ENCODE measurements around the gene GPR4. TPM values are rescaled to one million over a fixed set of nuclear protein-coding genes. Genes with fewer than 3 reads are reported as not detected.

Gene GPR4
- total RNA-seq, 6 donors from 2014 or later, result 1.0 to 22.1 (median 6.8) TPM

GRCh38 chr19:45640849-45641273 lies 38.8 kb upstream of the GPR4 start:
- Histone ChIP-seq H3K36me3 (no peaks in the 10 kb centered on the region), H3K9me3 (no peaks in the 10 kb centered on the region), H3K4me1 (peaks cover 43 to 65% (median 46%) of the 10 kb centered on the region in 4 donors), H3K27me3 (peaks cover 0 to 10% (median 3%) of the 10 kb centered on the region in 4 donors), H3K4me3 (peak overlapping the region in 3 of 4 donors; percentile 39 to 53 (median 45)), H3K27ac (peak overlapping the region in 3 of 4 donors; percentile 84 to 88 (median 85))
- TF ChIP-seq, protein P1, sequence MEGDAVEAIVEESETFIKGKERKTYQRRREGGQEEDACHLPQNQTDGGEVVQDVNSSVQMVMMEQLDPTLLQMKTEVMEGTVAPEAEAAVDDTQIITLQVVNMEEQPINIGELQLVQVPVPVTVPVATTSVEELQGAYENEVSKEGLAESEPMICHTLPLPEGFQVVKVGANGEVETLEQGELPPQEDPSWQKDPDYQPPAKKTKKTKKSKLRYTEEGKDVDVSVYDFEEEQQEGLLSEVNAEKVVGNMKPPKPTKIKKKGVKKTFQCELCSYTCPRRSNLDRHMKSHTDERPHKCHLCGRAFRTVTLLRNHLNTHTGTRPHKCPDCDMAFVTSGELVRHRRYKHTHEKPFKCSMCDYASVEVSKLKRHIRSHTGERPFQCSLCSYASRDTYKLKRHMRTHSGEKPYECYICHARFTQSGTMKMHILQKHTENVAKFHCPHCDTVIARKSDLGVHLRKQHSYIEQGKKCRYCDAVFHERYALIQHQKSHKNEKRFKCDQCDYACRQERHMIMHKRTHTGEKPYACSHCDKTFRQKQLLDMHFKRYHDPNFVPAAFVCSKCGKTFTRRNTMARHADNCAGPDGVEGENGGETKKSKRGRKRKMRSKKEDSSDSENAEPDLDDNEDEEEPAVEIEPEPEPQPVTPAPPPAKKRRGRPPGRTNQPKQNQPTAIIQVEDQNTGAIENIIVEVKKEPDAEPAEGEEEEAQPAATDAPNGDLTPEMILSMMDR (IDR thresholded peaks at IDR 0.05), result no peak
- TF ChIP-seq POLR2A (IDR thresholded peaks at IDR 0.05) (no peak), POLR2AphosphoS5 (IDR thresholded peaks at IDR 0.05) (no peak), EP300 (IDR thresholded peaks at IDR 0.05) (no peak)
- ATAC-seq (ENCODE audit: low FRiP score in 2 of 2) (no peak), DNase-seq (peak in 1 of 2 donors; percentile 33)
- 46 to 61% methylated on average over 17 of the region's 17 CpGs for WGBS, 2 donors

DNA sequence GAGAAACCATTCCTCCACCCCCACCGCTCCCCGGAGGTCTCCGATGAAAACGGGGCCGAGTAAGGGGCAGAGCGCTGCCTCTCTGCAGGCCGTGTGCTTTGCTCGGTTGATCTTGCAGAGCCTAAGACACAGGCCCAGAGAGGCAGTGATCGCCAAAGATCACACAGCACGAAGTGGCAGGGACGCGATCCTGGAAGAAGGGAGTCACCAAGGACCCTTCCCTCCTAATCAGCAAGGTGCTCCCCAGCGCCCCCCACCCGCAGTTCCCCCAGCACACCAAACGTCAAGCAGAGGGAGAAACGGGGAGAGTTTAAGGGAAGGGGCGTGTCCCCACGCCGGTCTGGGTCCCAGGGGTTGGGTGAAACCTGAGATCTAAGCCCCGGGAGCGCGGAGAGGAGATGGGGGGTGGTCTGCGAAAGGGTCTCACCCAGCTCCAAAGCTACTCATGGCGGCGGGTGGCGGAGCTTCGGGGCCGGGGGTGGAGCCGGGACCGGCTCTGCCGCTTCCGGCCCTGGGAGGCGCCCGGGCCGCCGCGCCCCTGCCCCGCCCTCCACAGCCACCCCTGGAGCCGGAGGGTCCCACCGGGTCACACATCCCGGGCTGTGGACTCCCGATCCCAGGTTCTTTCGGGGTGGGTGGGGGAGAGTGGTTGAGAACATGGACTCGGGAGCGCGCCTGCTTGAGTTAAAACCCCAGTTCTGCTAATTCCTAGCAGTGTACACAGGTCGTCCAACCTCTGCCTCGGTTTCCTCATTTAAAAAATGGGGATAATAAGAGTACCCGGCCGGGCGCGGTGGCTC lies 37.1 kb upstream of the GPR4 start, which contains the start of gene EML2:
Gene EML2, minus strand, starts transcription at position 468 of the 800 bp plus-strand sequence. Its CDS starts 21 bp downstream, at position 447.
- Histone ChIP-seq H3K9me3 (no peaks in the 10 kb centered on the region), H3K27me3 (no peaks in the 10 kb centered on the region), H3K4me1 (peaks cover 40 to 54% (median 43%) of the 10 kb centered on the region in 4 donors), H3K27ac (peak within 1 kb of the TSS; percentile 25 to 82 (median 65)), H3K36me3 (no peaks in the 10 kb centered on the region), H3K4me3 (peak within 1 kb of the TSS; percentile 67 to 78 (median 72))
- TF ChIP-seq POLR2A (IDR thresholded peaks at IDR 0.05) (peak in 1 of 4 donors; percentile 36), EP300 (IDR thresholded peaks at IDR 0.05) (no peak), POLR2AphosphoS5 (IDR thresholded peaks at IDR 0.05) (peak in 1 of 2 donors; percentile 33)
- TF ChIP-seq, protein P1 (IDR thresholded peaks at IDR 0.05), result peak in 1 of 6 experiments; percentile 20
- 8 to 12% methylated on average over 18 to 30 of the region's 52 CpGs for WGBS, 2 donors
- peak in 1 of 2 donors; percentile 63 for ATAC-seq (ENCODE audit: low FRiP score in 2 of 2)
- DNase-seq, result peak; percentile 72 to 91

DNA sequence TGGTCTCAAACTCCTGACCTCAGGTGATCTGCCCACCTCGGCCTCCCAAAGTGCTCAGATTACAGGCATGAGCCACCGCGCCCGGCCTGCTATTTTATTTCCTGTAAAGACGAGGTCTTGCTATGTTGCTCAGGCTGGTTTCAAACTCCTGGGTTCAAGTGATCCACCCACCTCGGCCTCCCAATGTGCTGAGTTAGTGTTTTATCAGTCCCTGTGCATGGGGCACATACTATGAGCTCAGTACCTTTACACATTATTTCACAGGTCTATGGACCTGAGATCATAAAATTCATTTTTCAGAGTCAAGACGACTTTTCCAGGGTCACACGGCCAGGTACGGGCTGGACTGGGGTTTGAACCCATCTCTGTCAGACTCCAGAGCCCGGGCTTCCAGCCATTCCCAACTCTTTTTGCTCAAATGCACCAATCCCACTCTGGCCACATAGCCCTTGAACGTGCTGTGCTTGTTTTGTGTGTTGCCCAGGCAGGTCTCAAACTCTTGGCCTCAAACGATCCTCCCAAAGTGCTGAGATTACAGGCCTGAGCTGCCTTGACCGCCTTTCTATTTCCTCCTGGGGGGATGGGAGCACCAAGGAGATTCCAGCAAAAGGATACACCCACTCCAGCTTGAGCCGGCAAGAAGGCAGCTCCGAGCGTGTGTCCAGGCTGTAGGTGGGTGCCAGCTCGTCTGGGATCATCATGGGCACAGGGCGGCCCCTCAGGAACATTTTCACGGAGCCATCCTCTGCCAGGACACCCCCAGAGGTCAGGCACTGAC lies 36.1 kb upstream of the GPR4 start:
- WGBS, 2 donors, result 69 to 79% methylated on average over 16 to 19 of the region's 19 CpGs
- Histone ChIP-seq H3K27ac (peak overlapping the region in 2 of 4 donors; percentile 81 to 82), H3K4me1 (peaks cover 34 to 48% (median 41%) of the 10 kb centered on the region in 4 donors), H3K4me3 (peak overlapping the region in 3 of 4 donors; percentile 67 to 78 (median 69)), H3K36me3 (no peaks in the 10 kb centered on the region), H3K27me3 (no peaks in the 10 kb centered on the region), H3K9me3 (no peaks in the 10 kb centered on the region)
- ATAC-seq (ENCODE audit: low FRiP score in 2 of 2) (no peak), DNase-seq (peak in 1 of 2 donors; percentile 40)
- TF ChIP-seq POLR2AphosphoS5 (IDR thresholded peaks at IDR 0.05) (no peak), EP300 (IDR thresholded peaks at IDR 0.05) (no peak)
- TF ChIP-seq, protein P1 (IDR thresholded peaks at IDR 0.05), result no peak

DNA sequence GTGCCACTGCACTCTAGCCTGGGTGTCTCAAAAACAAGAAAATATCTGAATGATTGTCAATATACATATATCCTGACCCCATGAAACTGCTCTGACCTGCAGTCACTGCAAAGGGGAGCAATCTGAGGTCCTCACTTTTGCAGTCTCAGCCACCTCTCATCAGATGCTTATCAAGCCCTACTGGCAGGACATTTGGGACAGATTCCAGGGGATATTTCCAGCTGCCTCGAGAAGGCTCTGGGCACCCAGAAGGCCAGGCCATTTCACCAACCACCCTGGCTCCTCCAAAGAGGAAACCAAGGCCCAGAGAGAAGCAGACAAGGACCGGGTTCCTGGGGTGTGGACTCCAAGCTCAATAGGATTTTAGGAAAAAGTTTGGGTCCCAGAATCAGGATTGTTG lies 34.9 kb upstream of the GPR4 start:
- no peak for DNase-seq
- H3K4me1 ChIP-seq, result peaks cover 22 to 46% (median 29%) of the 10 kb centered on the region in 4 donors
- no peak overlapping the region for H3K4me3 ChIP-seq
- TF ChIP-seq POLR2A (IDR thresholded peaks at IDR 0.05) (no peak), EP300 (IDR thresholded peaks at IDR 0.05) (no peak), POLR2AphosphoS5 (IDR thresholded peaks at IDR 0.05) (no peak)
- TF ChIP-seq, protein P1 (IDR thresholded peaks at IDR 0.05), result no peak
- no peaks in the 10 kb centered on the region for H3K9me3 ChIP-seq
- ATAC-seq (ENCODE audit: low FRiP score in 2 of 2), result no peak
- no peak overlapping the region for H3K27ac ChIP-seq
- H3K27me3 ChIP-seq, result no peaks in the 10 kb centered on the region
- 58 to 62% methylated on average over 2 of the region's 2 CpGs for WGBS, 2 donors
- no peaks in the 10 kb centered on the region for H3K36me3 ChIP-seq

Data from upper lobe of left lung (tissue), 6 donors.